ENCODE results near the gene TMEM179. TPM values are rescaled to one million over a fixed set of nuclear protein-coding genes. Genes with fewer than 3 reads are reported as not detected.

The TMEM179 gene
- total and polyA plus RNA-seq, 12 donors = 0.17 to 1.0 (median 0.39) TPM; not detected in 5

- TF ChIP-seq CTCF (IDR thresholded peaks at IDR 0.05) = no peak
- ATAC-seq (no peak), DNase-seq (no peak)
- no peak overlapping the region for H3K4me3 ChIP-seq
- no peaks in the 10 kb centered on the region for H3K36me3 ChIP-seq
- peaks cover 0 to 11% (median 4%) of the 10 kb centered on the region in 9 donors for H3K4me1 ChIP-seq
- intact Hi-C loops (cut with DNase I) = no loop called here
- no peaks in the 10 kb centered on the region for H3K9me3 ChIP-seq
- WGBS, 2 donors = 84 to 86% methylated on average over 16 of the region's 16 CpGs
- H3K27ac ChIP-seq = no peak overlapping the region
- H3K27me3 ChIP-seq = peaks cover 0 to 64% (median 47%) of the 10 kb centered on the region in 7 donors
Observed at GRCh38 chr14:104542871-104543830, 61.4 kb downstream of the TMEM179 start.

- ATAC-seq = no peak
Observed at GRCh38 chr14:104541905-104542465, 62.6 kb downstream of the TMEM179 start.

More at GRCh38 chr14:104541905-104542465, 62.6 kb downstream of the TMEM179 start:
- no peak overlapping the region for H3K27ac ChIP-seq
- peaks cover 0 to 21% (median 4%) of the 10 kb centered on the region in 9 donors for H3K4me1 ChIP-seq
- H3K27me3 ChIP-seq = peaks cover 0 to 55% (median 35%) of the 10 kb centered on the region in 7 donors
- intact Hi-C loops (cut with DNase I) = no loop called here
- no peak for DNase-seq
- no peak overlapping the region for H3K4me3 ChIP-seq
- 67 to 72% methylated on average over 11 of the region's 11 CpGs for WGBS, 2 donors
- TF ChIP-seq CTCF (IDR thresholded peaks at IDR 0.05) = no peak
- no peaks in the 10 kb centered on the region for H3K9me3 ChIP-seq
- H3K36me3 ChIP-seq = no peaks in the 10 kb centered on the region

Other genes with a start within 250 kb of the TMEM179 start
- gene C14orf180, start 25.0 kb downstream of the TMEM179 start, total RNA-seq = 100 to 1,000 TPM in 1 of 10 donors, 10 to 100 TPM in 9; 55.0 to 124 (median 75.1) TPM
- 100 to 1,000 TPM in 1 of 2 donors, 10 to 100 TPM in 1; 13.8 to 139 TPM for gene C14orf180, start 25.0 kb downstream of the TMEM179 start, polyA plus RNA-seq
- 10 to 100 TPM; 22.5 to 40.1 (median 27.7) TPM for gene INF2, start 84.8 kb upstream of the TMEM179 start, total RNA-seq
- 10 to 100 TPM; 27.0 to 73.8 TPM for gene INF2, start 84.8 kb upstream of the TMEM179 start, polyA plus RNA-seq
- gene ADSS1, start 119.5 kb upstream of the TMEM179 start, total RNA-seq = 100 to 1,000 TPM; 159 to 295 (median 195) TPM
- 100 to 1,000 TPM in 1 of 2 donors, 10 to 100 TPM in 1; 74.6 to 220 TPM for gene ADSS1, start 119.5 kb upstream of the TMEM179 start, polyA plus RNA-seq
- gene SIVA1, start 148.4 kb upstream of the TMEM179 start, total RNA-seq = 10 to 100 TPM; 43.3 to 69.6 (median 50.8) TPM
- 100 to 1,000 TPM in 1 of 2 donors, 10 to 100 TPM in 1; 78.6 to 203 TPM for gene SIVA1, start 148.4 kb upstream of the TMEM179 start, polyA plus RNA-seq
- 100 to 1,000 TPM in 9 of 10 donors, 10 to 100 TPM in 1; 98.1 to 152 (median 141) TPM for gene AKT1, start 191.0 kb upstream of the TMEM179 start, total RNA-seq
- 100 to 1,000 TPM in 1 of 2 donors, 10 to 100 TPM in 1; 95.7 to 112 TPM for gene AKT1, start 191.0 kb upstream of the TMEM179 start, polyA plus RNA-seq
- gene ZBTB42, start 196.3 kb upstream of the TMEM179 start, total RNA-seq = 1 to 10 TPM; 4.3 to 9.2 (median 6.9) TPM
- gene ZBTB42, start 196.3 kb upstream of the TMEM179 start, polyA plus RNA-seq = 1 to 10 TPM; 1.8 to 5.9 TPM